ENCODE measurements around the gene CYLD. TPM values are rescaled to one million over a fixed set of nuclear protein-coding genes. Genes with fewer than 3 reads are reported as not detected.
A peak's percentile ranks its signal among the peaks of the same experiment; 100 is the strongest.

The CYLD gene
- total and polyA plus RNA-seq, 12 donors = 17.5 to 78.3 (median 48.7) TPM

DNA sequence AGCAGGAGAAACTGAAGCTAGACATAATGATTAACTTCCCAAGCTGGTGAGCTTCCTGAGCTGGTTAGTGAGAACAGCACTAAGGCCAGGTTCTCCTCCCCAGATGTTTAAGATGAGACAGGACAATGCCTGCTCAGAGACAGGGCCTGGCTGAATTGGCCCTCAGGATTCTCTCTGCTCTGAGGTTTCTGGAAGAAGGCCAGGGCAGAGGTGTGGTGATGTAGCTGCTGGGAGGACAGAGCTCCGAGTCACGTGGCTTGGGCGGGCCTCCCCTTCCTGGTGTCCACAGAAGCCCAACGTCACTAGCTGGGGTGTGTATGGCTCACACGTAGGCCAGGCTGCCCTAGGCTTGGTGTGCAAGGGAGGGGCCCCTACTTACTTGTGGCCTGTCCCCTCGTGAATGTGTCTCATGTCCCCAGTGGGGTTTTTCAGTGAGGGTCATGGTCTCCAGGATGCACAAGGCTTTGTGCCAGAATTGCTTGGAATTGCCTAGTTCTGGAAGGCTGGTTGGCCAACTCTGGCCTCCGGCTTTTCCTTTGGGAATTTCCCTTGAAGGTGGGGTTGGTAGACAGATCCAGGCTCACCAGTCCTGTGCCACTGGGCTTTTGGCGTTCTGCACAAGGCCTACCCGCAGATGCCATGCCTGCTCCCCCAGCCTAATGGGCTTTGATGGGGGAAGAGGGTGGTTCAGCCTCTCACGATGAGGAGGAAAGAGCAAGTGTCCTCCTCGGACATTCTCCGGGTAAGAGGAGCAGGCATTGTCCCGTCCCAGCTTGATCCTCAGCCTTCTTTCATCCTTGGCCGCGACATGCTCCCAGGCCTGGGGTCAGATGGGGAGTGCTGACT, 45.1 kb upstream of the CYLD start:
- no peaks in the 10 kb centered on the region for H3K36me3 ChIP-seq (replicated peaks in 1 of 2)
- intact Hi-C loops (cut with DNase I) = loop anchor here in 1 of 2 donors (10.0 kb wide), 1 partner anchor 108 kb away; no protein-coding TSS in a partner anchor
- H3K27me3 ChIP-seq = no peaks in the 10 kb centered on the region
- no peaks in the 10 kb centered on the region for H3K9me3 ChIP-seq (replicated peaks in 1 of 3)
- no peak overlapping the region for H3K4me3 ChIP-seq
- WGBS, 4 donors = 62 to 86% (median 68%) methylated on average over 11 to 15 of the region's 15 CpGs
- peaks cover 12 to 32% of the 10 kb centered on the region in 2 donors for H3K4me1 ChIP-seq (replicated peaks in 1 of 2)
- TF ChIP-seq POLR2A (IDR thresholded peaks at IDR 0.05) (no peak), CTCF (IDR thresholded peaks at IDR 0.05) (no peak)
- peak overlapping the region in 2 of 5 donors; percentile 15 to 59 for H3K27ac ChIP-seq
- DNase-seq = peak; percentile 55 to 89 (median 82)

DNA sequence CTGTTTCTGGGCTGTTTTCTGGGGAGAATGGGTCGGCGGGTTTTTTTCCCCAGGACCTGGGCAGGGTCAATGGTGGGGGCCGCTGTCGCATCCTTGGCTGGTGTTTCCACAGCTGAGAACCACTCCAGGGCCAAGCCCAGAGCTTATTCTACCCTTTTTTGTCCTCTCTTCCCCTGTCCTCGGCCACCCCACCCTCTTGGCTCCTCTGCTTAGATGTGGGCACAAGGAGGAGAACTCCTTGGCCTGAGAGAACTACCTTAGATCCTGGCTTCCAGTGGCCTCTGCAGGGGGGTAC, 44.5 kb upstream of the CYLD start:
- peak overlapping the region in 3 of 5 donors; percentile 40 to 59 (median 54) for H3K27ac ChIP-seq
- no peaks in the 10 kb centered on the region for H3K36me3 ChIP-seq (replicated peaks in 1 of 2)
- H3K4me1 ChIP-seq (replicated peaks in 1 of 2) = peaks cover 12 to 32% of the 10 kb centered on the region in 2 donors
- 90 to 97% (median 95%) methylated on average over 5 of the region's 5 CpGs for WGBS, 4 donors
- peak in 1 of 7 donors; percentile 15 for DNase-seq
- H3K4me3 ChIP-seq = peak overlapping the region in 1 of 4 donors; percentile 52
- no peak for TF ChIP-seq CTCF (IDR thresholded peaks at IDR 0.05)
- no peak for TF ChIP-seq POLR2A (IDR thresholded peaks at IDR 0.05)
- no peaks in the 10 kb centered on the region for H3K27me3 ChIP-seq
- intact Hi-C loops (cut with DNase I) = loop anchor here in 1 of 2 donors (10.0 kb wide), 1 partner anchor 107 kb away; no protein-coding TSS in a partner anchor
- H3K9me3 ChIP-seq (replicated peaks in 1 of 3) = no peaks in the 10 kb centered on the region

DNA sequence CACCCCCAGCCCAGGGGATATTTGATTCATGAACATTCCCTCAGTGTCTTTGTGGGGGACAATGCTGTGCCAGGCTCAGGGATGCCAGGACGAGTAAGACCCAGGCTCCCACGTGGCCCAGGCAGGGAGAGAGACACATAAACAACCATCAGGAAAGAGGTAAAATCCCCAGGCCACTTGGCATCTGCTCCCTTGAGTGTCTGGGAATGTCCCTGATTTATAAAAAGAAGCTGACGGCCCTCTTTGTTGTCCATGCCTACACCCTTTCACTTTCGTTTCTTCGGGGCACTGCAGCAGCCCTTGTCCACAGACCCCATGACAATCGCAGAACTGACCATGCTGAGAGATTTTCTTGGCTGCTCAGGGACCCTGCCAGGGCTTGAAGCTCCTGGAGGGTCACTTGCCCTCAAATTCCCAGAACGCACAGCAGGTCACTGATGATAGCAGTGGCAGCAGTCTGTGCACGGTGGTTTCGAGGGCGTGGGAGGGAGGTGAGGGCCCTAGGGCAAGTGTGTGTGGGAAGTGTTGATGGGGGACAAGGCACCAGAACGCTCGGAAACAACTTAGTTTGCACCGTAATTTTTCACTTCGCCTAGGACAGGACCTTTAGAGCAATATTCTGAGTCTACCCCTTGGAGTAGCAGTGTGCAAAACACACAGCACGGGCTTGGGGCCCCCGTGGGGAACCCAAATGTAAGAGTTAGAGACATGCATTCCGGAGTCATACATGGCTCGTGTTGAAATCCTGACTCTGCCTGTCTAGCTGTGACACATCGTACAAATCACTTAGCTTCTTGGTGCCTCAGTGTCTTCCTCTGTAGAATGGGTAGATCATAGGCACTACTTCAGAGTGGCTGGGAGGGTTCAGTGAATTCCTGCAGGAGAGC, 43.8 kb upstream of the CYLD start:
- TF ChIP-seq POLR2A (IDR thresholded peaks at IDR 0.05) (no peak), CTCF (IDR thresholded peaks at IDR 0.05) (no peak)
- intact Hi-C loops (cut with DNase I) = loop anchor here in 1 of 2 donors (10.0 kb wide), 1 partner anchor 107 kb away; no protein-coding TSS in a partner anchor
- WGBS, 4 donors = 19 to 36% (median 34%) methylated on average over 13 to 19 of the region's 19 CpGs
- Histone ChIP-seq H3K4me3 (peak overlapping the region in 3 of 4 donors; percentile 13 to 52 (median 26)), H3K27me3 (no peaks in the 10 kb centered on the region), H3K9me3 (replicated peaks in 1 of 3) (no peaks in the 10 kb centered on the region), H3K4me1 (replicated peaks in 1 of 2) (peaks cover 12 to 32% of the 10 kb centered on the region in 2 donors), H3K27ac (peak overlapping the region in 3 of 5 donors; percentile 40 to 59 (median 54)), H3K36me3 (replicated peaks in 1 of 2) (no peaks in the 10 kb centered on the region)
- peak in 6 of 7 donors; percentile 46 to 69 (median 58) for DNase-seq

All from adrenal gland (tissue), 12 donors.